GM19025 (cell line): Measurements from ENCODE around the gene KAT2B.

Experiments used
- ATAC-seq: cut with Tn5 transposase; IDR thresholded peaks from one replicate; pipeline ENCODE4 v1.9.1; 2021; ENCODE audit warnings: mild to moderate bottlenecking, low read depth, moderate library complexity; ENCODE audit not compliant: unreplicated experiment

Gene KAT2B

GRCh38 chr3:20091331-20092047 lies 51.2 kb downstream of the KAT2B start:
- no peak for ATAC-seq

GRCh38 chr3:20095470-20095869 lies 55.2 kb downstream of the KAT2B start:
- ATAC-seq, result no peak

GRCh38 chr3:20096135-20096685 lies 56.0 kb downstream of the KAT2B start:
- no peak for ATAC-seq

- no peak for ATAC-seq
Observed at GRCh38 chr3:20097015-20097414, 56.8 kb downstream of the KAT2B start.

- no peak for ATAC-seq
Observed at GRCh38 chr3:20099060-20099459, 58.8 kb downstream of the KAT2B start.

GRCh38 chr3:20100151-20100550 lies 59.9 kb downstream of the KAT2B start:
- no peak for ATAC-seq

GRCh38 chr3:20101041-20101440 lies 60.8 kb downstream of the KAT2B start:
- ATAC-seq, result no peak

GRCh38 chr3:20103731-20104130 lies 63.5 kb downstream of the KAT2B start:
- peak; percentile 11 for ATAC-seq

GRCh38 chr3:20104167-20104661 lies 64.0 kb downstream of the KAT2B start:
- peak; percentile 49 for ATAC-seq

GRCh38 chr3:20105513-20106280 lies 65.5 kb downstream of the KAT2B start:
- no peak for ATAC-seq

- ATAC-seq, result no peak
Observed at GRCh38 chr3:20107722-20108121, 67.5 kb downstream of the KAT2B start.

- ATAC-seq, result no peak
Observed at GRCh38 chr3:20108869-20109268, 68.6 kb downstream of the KAT2B start.

GRCh38 chr3:20110826-20111225 lies 70.6 kb downstream of the KAT2B start:
- no peak for ATAC-seq

- no peak for ATAC-seq
Observed at GRCh38 chr3:20111836-20112235, 71.6 kb downstream of the KAT2B start.

GRCh38 chr3:20121088-20121487 lies 80.8 kb downstream of the KAT2B start:
- ATAC-seq, result no peak

- no peak for ATAC-seq
Observed at GRCh38 chr3:20123131-20123652, 82.9 kb downstream of the KAT2B start.

GRCh38 chr3:20125289-20125688 lies 85.0 kb downstream of the KAT2B start:
- ATAC-seq, result no peak

- peak; percentile 98 for ATAC-seq
Observed at GRCh38 chr3:20125897-20126296, 85.7 kb downstream of the KAT2B start.

- ATAC-seq, result no peak
Observed at GRCh38 chr3:20128358-20128757, 88.1 kb downstream of the KAT2B start.

- no peak for ATAC-seq
Observed at GRCh38 chr3:20130106-20130505, 89.9 kb downstream of the KAT2B start.

- no peak for ATAC-seq
Observed at GRCh38 chr3:20136231-20136630, 96.0 kb downstream of the KAT2B start.
